GM21529 (cell line): ENCODE measurements around the gene TIGD6.
"Not testable (repeated sequence)": the region's sequence is repeated elsewhere in the genome, so short reads cannot be mapped to it uniquely, and the experiment has no call there.

ENCODE experiments used
- ATAC-seq: cut with Tn5 transposase; IDR thresholded peaks from one replicate; pipeline ENCODE4 v1.9.1; 2021; ENCODE audit not compliant: unreplicated experiment

Gene TIGD6

DNA sequence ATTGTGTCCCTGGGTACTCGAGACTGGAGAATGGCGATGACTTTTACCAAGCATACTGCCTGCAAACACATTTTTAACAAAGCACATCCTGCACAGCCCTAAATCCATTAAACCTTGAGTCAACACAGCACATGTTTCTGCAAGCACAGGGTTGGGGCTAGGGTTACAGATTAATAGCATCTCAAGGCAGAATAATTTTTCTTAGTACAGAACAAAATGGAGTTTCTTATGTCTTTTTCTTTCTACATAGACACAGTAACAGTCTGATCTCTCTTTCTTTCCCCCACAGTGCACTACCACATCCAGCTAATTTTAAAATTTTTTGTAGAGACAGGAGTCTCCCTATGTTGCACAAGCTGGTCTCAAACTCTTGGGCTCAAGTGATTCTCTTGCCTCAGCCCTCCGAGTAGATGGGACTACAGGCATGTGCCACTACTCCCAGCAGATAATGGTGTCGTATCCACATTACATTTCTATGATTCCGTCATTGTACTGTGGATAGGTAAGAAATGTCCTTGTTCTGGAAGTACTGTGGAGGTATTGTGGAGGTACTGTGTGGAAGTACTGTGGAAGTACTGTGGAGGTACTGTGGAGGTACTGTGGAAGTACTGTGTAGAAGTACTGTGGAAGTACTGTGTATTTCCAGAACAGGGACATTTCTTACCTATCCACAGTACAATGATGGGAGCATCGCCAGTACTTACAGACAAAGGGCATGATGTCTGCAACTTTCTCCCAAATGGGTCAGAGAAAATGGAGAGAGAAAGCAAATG lies 57.1 kb downstream of the TIGD6 start:
- ATAC-seq = not testable (repeated sequence)
